GM12878 (cell line): ENCODE data around the gene SLC17A2. TPM values are rescaled to one million over a fixed set of nuclear protein-coding genes. Genes with fewer than 3 reads are reported as not detected.

ENCODE experiments used
- ATAC-seq: fragments of 200-7000 bp; cut with Tn5 transposase; 3 replicates; pipeline ENCODE4 v1.9.1; 2020; ENCODE audit warnings: mild to moderate bottlenecking, moderate library complexity
- BruUV-seq: library from RNA; stranded (reverse); fragments of 400-500 nt; replicated peaks from 2 replicates; lab custom pipeline; 2021; lab: Mats Ljungman, UMichigan
- CTCF ChIA-PET: fragments of 300-600 bp; sonication (Branson Sonifier 250); formaldehyde crosslinking; extraction: SDS; loops from one replicate; lab custom pipeline; 2021; ENCODE audit warnings: inconsistent platforms; lab: Yijun Ruan, JAX
- POLR2A ChIA-PET: fragments of 350-600 bp; formaldehyde crosslinking; extraction: SDS; loops from one replicate; lab custom pipeline; 2021; ENCODE audit warnings: inconsistent platforms; lab: Charles Lee
- RAD21 ChIA-PET: fragments of 300-600 bp; sonication (Branson Sonifier 250); formaldehyde crosslinking; loops from one replicate; lab custom pipeline; 2023; ENCODE audit warnings: antibody characterized with exemption; ENCODE audit not compliant: unreplicated experiment; lab: Charles Lee
- SMC1A ChIA-PET: fragments of 300-600 bp; sonication (Branson Sonifier 250); formaldehyde crosslinking; loops from one replicate; lab custom pipeline; 2023; ENCODE audit not compliant: unreplicated experiment, uncharacterized antibody; lab: Charles Lee
- DNase-seq: peaks from one replicate; pipeline ENCODE4 v3.0.0-alpha.2; 2011; ENCODE audit warnings: low read depth, low spot score
- FAIRE-seq: peaks from 3 replicates; lab custom pipeline; 2011; peaks lifted over from hg19 to GRCh38; lab: Jason Lieb, UNC
- H2AFZ ChIP-seq: 2 replicates; pipeline ENCODE4 v1.6.0; 2011; ENCODE audit warnings: low read depth, low read length, control low read depth; ENCODE audit not compliant: control insufficient read depth
- H3K27ac ChIP-seq: 2 replicates; pipeline ENCODE4 v1.5.1; 2011; ENCODE audit warnings: control low read depth; ENCODE audit not compliant: control insufficient read depth, insufficient read depth
- H3K27me3 ChIP-seq, 2 experiments: replicated peaks in 1 of 2; 2 replicates each; pipeline versions ENCODE4 v1.6.0 to v1.6.1; 2011; ENCODE audit warnings: low read length in 1 of 2; ENCODE audit not compliant: control insufficient read depth in 2 of 2, insufficient read depth in 2 of 2
- H3K36me3 ChIP-seq, 2 experiments: 2 replicates each; pipeline ENCODE4 v1.5.1; 2011; ENCODE audit warnings: low read length in 1 of 2; ENCODE audit not compliant: control insufficient read depth in 2 of 2, insufficient read depth in 2 of 2
- H3K4me1 ChIP-seq: 2 replicates; pipeline ENCODE4 v1.6.1; 2011; ENCODE audit warnings: mild to moderate bottlenecking, low read length, moderate library complexity, mixed read lengths; ENCODE audit not compliant: control insufficient read depth, insufficient read depth
- H3K4me2 ChIP-seq: 2 replicates; pipeline ENCODE4 v1.6.0; 2011; ENCODE audit warnings: control low read depth; ENCODE audit not compliant: control insufficient read depth, insufficient read depth
- H3K4me3 ChIP-seq: fragments of 200-600 bp; sonication (generic); 2 replicates; pipeline ENCODE4 v1.5.1; 2016
- H3K79me2 ChIP-seq: 2 replicates; pipeline ENCODE4 v1.6.0; 2011; ENCODE audit warnings: low read length; ENCODE audit not compliant: control insufficient read depth, insufficient read depth
- H3K9ac ChIP-seq: 2 replicates; pipeline ENCODE4 v1.8.0; 2011; ENCODE audit warnings: low read length, control low read depth, mixed read lengths; ENCODE audit not compliant: control insufficient read depth, insufficient read depth
- H3K9me3 ChIP-seq: replicated peaks from 3 replicates; pipeline ENCODE4 v1.5.1; 2011; ENCODE audit warnings: mild to moderate bottlenecking, low read length; ENCODE audit not compliant: control insufficient read depth, insufficient read depth
- H4K20me1 ChIP-seq: 2 replicates; pipeline ENCODE4 v1.6.0; 2011; ENCODE audit not compliant: control insufficient read depth, insufficient read depth
- ASH2L ChIP-seq: fragments of 300-600, 200-600 bp; sonication (generic); IDR thresholded peaks from 2 replicates; pipeline ENCODE4 v1.6.1; 2017; ENCODE audit warnings: low read depth, mild to moderate bottlenecking, borderline replicate concordance
- CBFB ChIP-seq: IDR thresholded peaks from 2 replicates; pipeline ENCODE4 v1.6.1; 2016; ENCODE audit warnings: antibody characterized with exemption, low read depth
- CEBPZ ChIP-seq: fragments of 150-350 bp; IDR thresholded peaks from 2 replicates; pipeline ENCODE4 v1.6.1; 2016; ENCODE audit warnings: low read depth, low read length
- DPF2 ChIP-seq: fragments of 450-650 bp; IDR thresholded peaks from 2 replicates; pipeline ENCODE4 v1.6.1; 2017; ENCODE audit warnings: mild to moderate bottlenecking
- EED ChIP-seq: sonication (generic); IDR thresholded peaks from 2 replicates; pipeline ENCODE4 v1.6.1; 2016; ENCODE audit warnings: antibody characterized with exemption, low read depth
- EZH2 ChIP-seq: IDR thresholded peaks from 2 replicates; pipeline ENCODE4 v1.6.1; 2012; ENCODE audit warnings: low read depth, mild to moderate bottlenecking, control low read depth, inconsistent platforms, low read length, borderline replicate concordance; ENCODE audit not compliant: control insufficient read depth
- FOXM1 ChIP-seq: IDR thresholded peaks from 2 replicates; pipeline ENCODE4 v1.6.1; 2012; ENCODE audit warnings: low read depth, mild to moderate bottlenecking, inconsistent platforms, low read length, moderate library complexity
- IKZF2 ChIP-seq, 2 experiments: fragments of 450-650 bp; IDR thresholded peaks; 2 replicates each; pipeline ENCODE4 v1.6.1; 2017; ENCODE audit warnings: mild to moderate bottlenecking in 2 of 2, moderate library complexity in 2 of 2
- KDM1A ChIP-seq: fragments of 200-600 bp; sonication (generic); IDR thresholded peaks from 2 replicates; pipeline ENCODE4 v1.6.1; 2016; ENCODE audit warnings: borderline replicate concordance
- NFXL1 ChIP-seq: fragments of 450-650 bp; IDR thresholded peaks from 2 replicates; pipeline ENCODE4 v1.6.1; 2017; ENCODE audit warnings: antibody characterized with exemption, mild to moderate bottlenecking, borderline replicate concordance
- NFYB ChIP-seq: IDR thresholded peaks from 2 replicates; pipeline ENCODE4 v1.6.1; 2011; ENCODE audit warnings: low read depth, mild to moderate bottlenecking, low read length, improper control_type of control experiment, moderate library complexity; ENCODE audit not compliant: insufficient read depth
- NR2F1 ChIP-seq: fragments of 450-650 bp; conservative IDR thresholded peaks from 2 replicates; pipeline ENCODE4 v1.6.1; 2017; ENCODE audit warnings: mild to moderate bottlenecking
- PBX3 ChIP-seq: IDR thresholded peaks from 2 replicates; pipeline ENCODE4 v1.6.1; 2011; ENCODE audit warnings: mild to moderate bottlenecking, low read depth, low read length, moderate library complexity; ENCODE audit not compliant: insufficient replicate concordance
- PML ChIP-seq: IDR thresholded peaks from 2 replicates; pipeline ENCODE4 v1.6.1; 2012; ENCODE audit warnings: low read length, inconsistent platforms
- RAD21 ChIP-seq: IDR thresholded peaks from 2 replicates; pipeline ENCODE4 v1.6.1; 2011; ENCODE audit warnings: mild to moderate bottlenecking, low read depth, low read length, moderate library complexity; ENCODE audit not compliant: insufficient read depth
- REST ChIP-seq: IDR thresholded peaks from 2 replicates; pipeline ENCODE4 v1.6.1; 2012; ENCODE audit warnings: mild to moderate bottlenecking, low read depth, low read length
- SP1 ChIP-seq: IDR thresholded peaks from one replicate; pipeline ENCODE4 v1.6.1; 2011; ENCODE audit warnings: low read depth, low read length
- WRNIP1 ChIP-seq: IDR thresholded peaks from 2 replicates; pipeline ENCODE4 v1.6.1; 2011; ENCODE audit warnings: low read depth, low read length, improper control_type of control experiment, borderline replicate concordance
- ZNF622 ChIP-seq: fragments of 450-650 bp; IDR thresholded peaks from 2 replicates; pipeline ENCODE4 v1.6.1; 2017; ENCODE audit warnings: mild to moderate bottlenecking, inconsistent platforms
- WGBS: methylation state at CpG from one replicate; pipeline ENCODE4 v1.1.6; 2016; ENCODE audit warnings: low lambda C conversion rate; ENCODE audit not compliant: insufficient replicate concordance, insufficient coverage; ENCODE audit errors: missing lambda C conversion rate; 5-methylcytosine and 5-hydroxymethylcytosine counted together
- in situ Hi-C: fragments of 300-500 bp; cut with MboI; formaldehyde crosslinking; loops from 9 replicates; pipeline ENCODE4 v1.14.3; 2018; ENCODE audit warnings: mixed read lengths
- intact Hi-C: fragments of 100-400 bp; cut with micrococcal nuclease; formaldehyde crosslinking; loops from one replicate; pipeline ENCODE4 v1.14.2; 2022; ENCODE audit not compliant: unreplicated experiment
- polyA plus RNA-seq, 11 experiments: library from polyadenylated mRNA; depleted of rRNA in 4 of 11; unstranded in 6 of 11; stranded (reverse) in 5 of 11; fragments of >200 nt; fragmentation: Nextera tagmentation in 4 of 11; fragmentation: Illumina TruSeq in 1 of 11; extraction: Ambion mirVana in 4 of 11; extraction: Trizol in 1 of 11; gene quantifications; 1 replicate in 1 of 11; 2 replicates in 10 of 11; pipeline versions ENCODE4 v1.2.1 to v1.2.3, GENCODE V29; 2011 to 2016; ENCODE audit warnings: inconsistent platforms in 2 of 11, missing spikeins in 2 of 11, low read depth in 1 of 11
- total RNA-seq, 4 experiments: library from RNA; depleted of rRNA in 3 of 4; stranded (reverse); fragments of >200 nt in 3 of 4; fragmentation: Illumina TruSeq in 1 of 4; extraction: Trizol in 1 of 4; gene quantifications; 2 replicates each; pipeline versions ENCODE4 v1.2.1 to v1.2.3, GENCODE V29; 2013 to 2021

SLC17A2 gene
- total and polyA plus RNA-seq, 10 of the 15 experiments (the other 5 are each of a cell fraction or from before 2014, with no cell fraction given), result not detected

GRCh38 chr6:25886066-25886465, 44.4 kb downstream of the SLC17A2 start:
- Histone ChIP-seq H3K36me3 (no peaks in the 10 kb centered on the region), H3K79me2 (no peaks in the 10 kb centered on the region), H3K4me1 (no peaks in the 10 kb centered on the region), H2AFZ (no peak overlapping the region), H4K20me1 (no peaks in the 10 kb centered on the region), H3K4me2 (no peak overlapping the region), H3K27me3 (no peaks in the 10 kb centered on the region; a peak in 1 of 4 replicates), H3K27ac (no peak overlapping the region), H3K9ac (no peak overlapping the region), H3K9me3 (no peaks in the 10 kb centered on the region), H3K4me3 (no peak overlapping the region)
- 40% methylated on average over 2 of the region's 2 CpGs for WGBS
- in situ Hi-C loops (no loop called here), intact Hi-C loops (no loop called here)
- TF ChIP-seq PBX3 (no peak), IKZF2 (IDR thresholded peaks at IDR 0.05) (no peak), PML (no peak), KDM1A (no peak), EZH2 (no peak), EED (no peak), CBFB (no peak), WRNIP1 (no peak), NR2F1 (no peak), REST (no peak), DPF2 (no peak), ASH2L (no peak), FOXM1 (no peak), ZNF622 (no peak), SP1 (no peak), CEBPZ (no peak), RAD21 (no peak), NFXL1 (no peak), NFYB (no peak)
- ATAC-seq (no peak), DNase-seq (no peak), FAIRE-seq (no peak)
- ChIA-PET CTCF (interaction anchor here (0.8 to 2.0 kb wide), 5 partner anchors 9 to 216 kb away, joined by 3 to 6 read pairs (median 3); no protein-coding TSS in a partner anchor), POLR2A (no interaction called here), SMC1A (interaction anchor here (0.6 kb wide), 1 partner anchor 120 kb away, joined by 3 read pairs; no protein-coding TSS in a partner anchor), RAD21 (no interaction called here)
- BruUV-seq, result no TSS peak
